HK-2 (cell line): ENCODE measurements around the gene SLC44A5.
"Not testable (repeated sequence)": the region's sequence is repeated elsewhere in the genome, so short reads cannot be mapped to it uniquely, and the experiment has no call there.

Experiments
- DNase-seq: peaks from one replicate; pipeline ENCODE4 v3.0.0-alpha.2; 2018; ENCODE audit not compliant: unreplicated experiment

SLC44A5 gene

DNA sequence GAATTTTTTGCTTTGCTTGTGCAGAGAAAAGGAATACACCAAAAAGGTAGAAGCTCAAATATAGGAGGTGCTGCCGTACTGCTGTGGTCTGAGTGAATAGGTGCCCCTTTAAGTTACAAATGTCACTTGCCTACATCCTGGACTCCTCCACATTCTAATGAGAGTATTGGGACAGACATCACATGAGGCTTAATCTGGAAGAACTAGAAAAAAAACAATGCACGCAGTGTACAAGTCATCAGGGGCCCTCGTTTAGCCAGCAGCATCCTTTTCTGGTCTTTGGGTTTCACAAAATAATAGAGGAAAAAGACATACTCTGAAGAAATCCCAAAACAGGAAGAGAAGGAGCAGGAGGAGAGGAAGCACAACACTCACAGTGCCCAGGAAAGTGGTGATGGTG, 89.3 kb downstream of the SLC44A5 start:
- no peak for DNase-seq

DNA sequence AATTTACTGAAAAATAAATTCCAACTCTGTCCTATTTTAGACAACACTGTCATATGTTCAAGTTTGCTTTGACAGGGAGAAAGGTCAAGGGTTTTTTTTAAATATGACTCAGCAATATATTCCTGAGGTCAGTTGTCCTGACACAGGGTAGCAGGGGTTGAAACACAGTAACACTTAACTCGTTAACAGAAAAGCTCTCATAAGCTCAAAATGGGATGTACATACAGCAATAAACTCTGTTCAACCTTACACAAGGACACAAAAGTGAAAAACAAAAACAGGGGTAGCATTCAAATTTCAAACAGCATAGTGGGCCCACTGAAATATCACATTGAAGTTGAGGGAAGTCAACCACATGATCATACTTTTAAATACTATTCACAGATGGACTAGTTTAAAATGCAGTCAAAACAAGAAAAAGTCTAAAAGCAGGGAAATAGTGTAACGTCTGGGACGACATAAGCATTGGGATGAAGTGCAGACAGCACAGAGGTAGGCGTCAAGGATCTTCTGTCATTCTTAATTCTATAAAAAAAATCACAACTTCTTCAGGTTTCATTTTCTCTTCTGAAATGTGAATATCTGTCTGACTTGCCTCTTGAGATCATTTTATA, 89.9 kb downstream of the SLC44A5 start:
- no peak for DNase-seq

DNA sequence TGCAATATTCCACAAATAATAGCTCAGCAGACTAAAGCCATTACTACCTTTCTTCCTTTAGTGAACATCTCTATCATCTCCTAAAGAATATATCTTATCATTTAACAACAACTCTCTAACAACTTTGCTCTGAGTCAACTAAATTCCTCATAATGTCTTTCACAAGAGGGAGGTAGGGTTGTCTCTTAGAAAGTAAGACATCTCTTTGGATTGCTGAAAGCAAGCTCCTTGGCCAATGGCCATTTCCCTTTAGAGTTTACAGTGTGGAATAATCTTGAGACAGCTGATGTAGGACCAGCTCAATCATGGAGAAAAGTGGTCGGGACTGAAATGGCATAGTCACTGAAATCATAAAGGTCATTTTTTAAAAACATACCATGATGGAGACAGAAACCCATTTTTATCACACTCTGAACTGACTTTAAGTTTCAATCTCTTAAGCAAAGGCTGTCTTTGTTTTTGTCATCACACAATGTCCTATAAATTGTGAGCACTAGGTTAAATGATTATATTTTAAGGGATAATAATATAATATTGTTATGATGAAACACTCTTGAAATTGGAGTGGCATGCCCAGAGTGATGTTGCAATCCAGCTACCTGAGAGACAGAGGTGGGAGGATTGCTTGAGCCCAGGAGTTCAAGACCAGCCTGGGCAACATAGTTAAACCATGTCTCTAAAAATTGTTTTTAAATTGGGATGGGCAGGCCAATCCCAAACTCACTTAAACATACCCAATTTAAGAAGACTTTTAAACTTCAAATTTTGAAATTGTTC, 91.1 kb downstream of the SLC44A5 start:
- DNase-seq = no peak

DNA sequence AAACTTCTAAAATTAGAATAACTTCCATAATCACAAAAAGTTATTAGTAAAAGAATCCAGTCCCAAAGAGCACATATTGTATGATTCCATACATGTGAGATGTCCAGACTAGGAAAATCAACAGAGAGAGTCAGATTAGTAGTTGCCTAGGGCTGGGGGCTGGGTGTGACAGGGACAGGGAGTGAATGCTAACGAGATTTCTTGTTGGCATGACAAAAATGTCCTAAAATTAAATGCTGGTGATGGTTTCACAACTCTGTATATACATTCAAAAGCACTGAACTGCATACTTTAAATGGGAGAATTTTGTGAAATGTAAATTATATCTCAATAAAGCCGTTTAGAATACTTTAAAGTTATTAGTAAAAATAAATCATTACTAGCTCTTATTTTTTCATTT, 92.2 kb downstream of the SLC44A5 start:
- no peak for DNase-seq

DNA sequence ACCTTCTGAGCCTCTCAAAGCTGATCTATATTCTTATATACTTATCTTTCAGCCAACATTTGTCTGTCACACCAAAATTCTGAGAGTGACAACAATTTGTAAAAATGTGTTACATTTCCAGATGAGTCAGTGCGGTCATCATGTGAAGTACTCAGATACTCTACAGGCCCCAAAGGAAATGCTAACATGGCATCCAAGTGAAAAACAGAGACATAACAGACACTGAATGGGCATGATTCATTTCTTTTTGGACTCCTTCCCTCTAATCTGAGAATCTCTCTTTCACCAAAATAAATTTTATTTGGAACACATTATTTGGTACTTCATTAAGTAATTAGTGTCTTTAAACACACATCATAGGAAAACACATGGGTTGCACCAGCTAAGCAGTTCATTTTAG, 96.6 kb downstream of the SLC44A5 start:
- no peak for DNase-seq

DNA sequence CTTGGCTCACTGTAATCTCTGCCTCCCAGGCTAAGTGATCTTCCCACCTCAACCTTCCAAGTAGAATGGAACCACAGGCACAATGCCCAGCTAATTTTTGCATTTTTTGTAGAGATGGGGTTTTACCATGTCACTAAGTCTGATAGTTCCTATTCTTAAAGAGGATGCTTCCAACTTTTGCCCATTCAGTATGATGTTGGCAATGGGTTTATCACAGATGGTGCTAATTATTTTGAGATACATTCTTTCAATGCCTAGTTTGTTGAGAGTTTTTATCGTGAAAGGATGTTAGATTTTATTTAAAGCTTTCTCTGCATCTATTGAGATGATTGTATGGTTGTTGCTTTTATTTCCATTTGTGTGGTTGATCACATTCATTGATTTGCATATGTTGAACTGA, 103.9 kb downstream of the SLC44A5 start:
- no peak for DNase-seq

DNA sequence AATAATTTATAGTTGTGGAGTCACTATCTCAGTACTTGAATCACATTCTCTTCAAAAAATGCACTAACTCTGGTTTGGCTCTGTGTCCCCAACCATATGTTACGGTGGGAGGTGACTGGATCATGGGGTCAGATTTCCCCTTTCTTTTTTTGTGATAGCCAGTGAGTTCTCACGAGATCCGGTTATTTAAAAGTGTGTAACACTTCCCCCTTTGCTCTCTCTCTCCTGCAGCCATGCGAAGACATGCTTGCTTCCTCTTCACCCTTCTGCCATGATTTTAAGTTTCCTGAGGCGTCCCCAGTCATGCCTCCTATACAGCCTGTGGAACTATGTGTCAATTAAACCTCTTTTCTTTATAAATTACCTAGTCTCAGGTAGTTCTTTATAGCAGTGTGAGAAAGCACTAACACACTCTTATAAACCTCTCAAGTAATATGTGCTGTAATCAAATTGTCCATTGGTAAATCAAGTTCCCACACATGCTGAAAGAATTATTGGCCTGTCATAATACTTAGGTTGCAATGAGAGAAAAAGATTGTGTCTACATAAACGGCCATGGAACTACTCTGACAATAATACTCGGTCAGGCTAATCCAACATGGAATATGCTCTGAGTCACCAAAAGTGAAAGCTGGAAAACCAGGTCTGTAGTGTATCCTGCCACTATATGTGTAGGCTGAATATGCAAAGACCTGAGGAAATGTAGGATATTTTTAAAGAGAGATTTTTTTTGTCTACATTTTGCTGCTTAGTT, 107.5 kb downstream of the SLC44A5 start:
- no peak for DNase-seq

DNA sequence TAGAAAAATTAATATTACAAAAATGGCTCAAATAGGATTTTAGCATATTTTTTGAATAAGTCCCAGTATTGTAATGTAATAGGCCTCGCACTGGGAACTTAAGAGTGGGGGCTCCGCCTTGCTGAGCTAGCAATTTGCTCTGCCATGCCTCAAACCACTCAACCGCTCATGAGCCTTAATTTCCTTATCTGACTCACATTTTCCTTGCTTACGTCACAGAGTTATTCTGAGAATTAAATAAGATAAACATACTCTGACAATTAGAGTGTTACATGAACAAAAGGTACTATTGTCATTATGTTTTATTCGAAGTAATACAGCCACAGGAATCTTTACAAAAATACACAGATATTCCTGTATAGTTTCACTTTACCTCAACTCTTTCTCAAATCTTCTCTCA, 108.1 kb downstream of the SLC44A5 start:
- no peak for DNase-seq

DNA sequence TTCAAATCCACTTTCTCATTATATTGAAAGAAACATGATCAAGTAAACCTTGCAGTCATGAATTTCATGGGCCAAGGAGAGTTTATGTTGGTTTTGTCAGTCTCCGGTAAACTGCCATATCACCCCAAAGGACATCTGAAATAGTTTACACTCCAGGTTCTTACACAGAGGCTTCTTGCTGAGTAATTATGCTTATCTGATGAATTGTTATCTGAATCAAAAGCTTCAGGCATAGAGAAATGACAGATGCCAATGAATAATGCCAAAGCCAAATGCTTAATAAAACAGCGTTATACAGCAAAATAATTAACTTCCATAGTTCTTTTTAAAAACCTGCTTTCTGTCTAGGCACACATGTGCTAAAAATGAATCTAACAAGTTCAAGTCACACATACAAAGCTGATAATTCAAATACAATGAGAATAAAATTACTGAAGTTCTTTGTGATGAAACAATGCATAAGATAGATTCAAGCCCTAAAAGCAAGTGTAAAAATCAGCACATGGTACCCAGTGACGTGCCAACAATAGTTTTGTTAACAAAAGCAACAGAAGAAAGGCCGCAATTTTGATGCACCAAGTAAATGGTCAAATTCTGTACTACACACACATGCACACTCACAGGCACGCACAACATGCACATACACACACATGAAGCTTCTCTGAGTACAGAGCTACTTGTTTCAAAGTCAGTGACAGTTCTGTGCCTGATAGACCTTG, 109.2 kb downstream of the SLC44A5 start:
- DNase-seq = no peak

DNA sequence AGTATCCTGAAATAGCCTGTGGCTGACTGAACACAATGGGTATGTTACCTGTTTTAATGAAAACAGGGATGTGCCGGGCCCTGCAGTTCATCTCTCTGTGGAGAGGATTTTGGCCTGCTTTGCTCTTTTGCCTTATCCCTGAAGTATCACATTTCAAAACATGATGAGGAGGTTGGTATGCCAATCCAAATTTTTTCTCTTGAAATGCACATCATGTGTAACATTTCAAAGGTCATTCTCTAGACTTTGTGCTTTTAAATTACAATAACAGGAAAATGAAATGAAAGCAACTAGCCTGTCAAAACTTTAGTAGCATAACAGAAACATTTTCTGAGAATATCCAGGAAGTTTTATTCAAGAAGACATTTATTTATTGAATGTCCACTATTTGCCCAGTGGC, 118.9 kb downstream of the SLC44A5 start:
- DNase-seq = no peak

DNA sequence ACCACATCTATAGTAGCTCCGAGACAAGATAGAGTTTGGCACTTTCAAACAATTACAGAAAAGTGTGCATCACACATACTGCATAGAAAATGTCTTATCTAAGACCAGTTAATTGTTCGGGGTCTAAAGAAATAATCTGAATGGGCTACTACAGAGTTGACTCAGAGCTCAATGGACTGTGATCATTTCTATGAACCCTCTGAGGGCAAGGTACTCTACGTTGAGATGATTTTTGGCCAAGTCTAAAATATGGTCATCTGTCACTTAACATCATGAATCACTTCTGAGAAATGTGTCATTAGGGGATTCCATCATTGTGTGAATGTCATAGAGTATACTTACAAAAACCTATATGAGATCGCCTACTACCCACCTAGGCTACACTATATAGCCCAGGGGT, 123.5 kb downstream of the SLC44A5 start:
- no peak for DNase-seq

DNA sequence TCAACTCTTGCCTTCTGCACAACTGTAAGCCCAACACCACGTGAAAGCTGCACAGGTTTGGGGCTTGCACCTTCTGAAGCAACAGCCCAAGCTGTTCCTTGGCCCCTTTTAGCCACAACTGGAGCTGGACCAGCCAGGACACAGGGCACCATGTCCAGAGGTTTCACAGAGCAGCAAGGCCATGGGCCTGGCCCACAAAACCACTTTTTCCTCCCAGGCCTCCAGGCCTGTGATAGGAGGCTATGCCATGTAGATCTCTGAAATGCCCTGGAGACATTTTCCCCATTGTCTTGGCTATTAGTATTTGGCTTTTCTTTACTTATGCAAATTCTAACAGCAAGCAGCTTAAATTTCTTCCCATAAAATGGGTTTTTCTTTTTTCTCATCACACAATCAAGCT, 126.1 kb downstream of the SLC44A5 start:
- no peak for DNase-seq

DNA sequence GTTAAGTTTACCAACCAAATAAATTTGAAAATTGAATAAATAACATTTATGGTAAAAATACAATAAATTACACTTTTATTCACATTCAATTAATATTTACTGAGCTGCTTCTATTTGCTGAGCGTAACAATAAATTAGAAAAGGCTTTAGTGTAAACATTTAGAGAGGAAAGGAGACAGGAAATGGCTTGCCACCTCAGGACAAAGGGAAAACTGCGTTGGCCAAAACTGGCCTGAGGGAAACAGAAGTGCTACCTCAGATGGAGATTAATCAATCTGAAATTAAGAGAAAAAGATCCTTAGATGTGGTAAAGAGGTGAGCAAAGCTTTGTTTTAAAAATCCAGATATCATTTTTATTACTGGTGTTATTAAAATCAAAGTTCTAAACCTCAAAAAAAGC, 128.0 kb downstream of the SLC44A5 start:
- no peak for DNase-seq

DNA sequence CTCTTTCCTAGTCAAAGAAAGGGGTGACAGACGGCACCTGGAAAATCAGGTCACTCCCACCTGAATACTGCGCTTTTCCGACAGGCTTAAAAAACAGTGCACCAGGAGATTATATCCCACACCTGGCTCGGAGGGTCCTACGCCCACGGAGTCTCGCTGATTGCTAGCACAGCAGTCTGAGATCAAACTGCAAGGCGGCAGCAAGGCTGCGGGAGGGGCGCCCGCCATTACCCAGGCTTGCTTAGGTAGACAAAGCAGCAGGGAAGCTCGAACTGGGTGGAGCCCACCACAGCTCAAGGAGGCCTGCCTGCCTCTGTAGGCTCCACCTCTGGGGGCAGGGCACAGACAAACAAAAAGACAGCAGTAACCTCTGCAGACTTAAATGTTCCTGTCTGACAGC, 134.4 kb downstream of the SLC44A5 start:
- DNase-seq = not testable (repeated sequence)

DNA sequence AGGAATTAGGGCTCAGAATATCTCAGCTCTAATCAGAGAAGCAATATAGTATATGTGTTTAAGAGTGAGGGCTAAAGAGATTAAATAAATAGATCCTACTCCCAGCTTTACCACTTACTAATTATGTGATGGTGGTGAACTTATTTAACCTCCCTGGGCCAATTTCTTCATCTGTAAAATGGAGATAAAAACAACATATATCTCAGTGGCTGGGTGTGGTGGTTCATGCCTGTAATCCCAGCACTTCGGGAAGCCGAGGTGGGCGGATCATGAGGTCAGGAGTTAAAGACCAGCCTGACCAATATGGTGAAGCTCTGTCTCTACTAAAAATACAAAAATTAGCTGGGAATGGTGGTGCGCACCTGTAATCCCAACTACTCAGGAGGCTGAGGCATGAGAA, 135.2 kb downstream of the SLC44A5 start:
- DNase-seq = no peak

DNA sequence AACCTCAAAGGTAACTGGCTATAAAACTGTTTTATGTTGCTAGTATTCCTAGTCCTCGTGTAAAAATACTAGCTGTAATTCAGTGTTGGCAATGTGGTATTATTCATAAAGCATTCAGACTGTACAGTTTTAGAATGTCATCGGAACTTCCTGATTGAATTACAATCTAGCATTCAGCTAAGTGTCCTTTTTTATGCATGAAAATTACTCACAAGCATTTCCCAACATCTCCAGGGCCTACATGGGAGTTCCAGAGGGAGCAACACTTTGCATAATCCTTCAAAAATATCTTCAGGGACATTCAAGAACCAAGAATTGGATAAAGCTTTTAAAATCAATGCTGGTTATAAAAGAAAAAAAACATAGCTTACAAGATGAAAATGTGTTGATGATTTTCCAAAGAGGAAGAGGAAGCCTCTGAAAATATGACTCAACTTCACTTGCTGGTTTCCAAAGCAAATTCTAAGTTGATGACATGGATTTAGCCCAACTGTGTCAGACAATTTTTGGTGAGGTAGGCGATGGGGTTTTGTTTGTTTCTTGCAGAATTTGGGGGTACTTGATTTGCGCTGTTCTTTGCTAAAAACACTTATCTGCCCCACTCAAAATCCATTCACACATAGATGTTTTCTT, 137.8 kb downstream of the SLC44A5 start:
- no peak for DNase-seq

DNA sequence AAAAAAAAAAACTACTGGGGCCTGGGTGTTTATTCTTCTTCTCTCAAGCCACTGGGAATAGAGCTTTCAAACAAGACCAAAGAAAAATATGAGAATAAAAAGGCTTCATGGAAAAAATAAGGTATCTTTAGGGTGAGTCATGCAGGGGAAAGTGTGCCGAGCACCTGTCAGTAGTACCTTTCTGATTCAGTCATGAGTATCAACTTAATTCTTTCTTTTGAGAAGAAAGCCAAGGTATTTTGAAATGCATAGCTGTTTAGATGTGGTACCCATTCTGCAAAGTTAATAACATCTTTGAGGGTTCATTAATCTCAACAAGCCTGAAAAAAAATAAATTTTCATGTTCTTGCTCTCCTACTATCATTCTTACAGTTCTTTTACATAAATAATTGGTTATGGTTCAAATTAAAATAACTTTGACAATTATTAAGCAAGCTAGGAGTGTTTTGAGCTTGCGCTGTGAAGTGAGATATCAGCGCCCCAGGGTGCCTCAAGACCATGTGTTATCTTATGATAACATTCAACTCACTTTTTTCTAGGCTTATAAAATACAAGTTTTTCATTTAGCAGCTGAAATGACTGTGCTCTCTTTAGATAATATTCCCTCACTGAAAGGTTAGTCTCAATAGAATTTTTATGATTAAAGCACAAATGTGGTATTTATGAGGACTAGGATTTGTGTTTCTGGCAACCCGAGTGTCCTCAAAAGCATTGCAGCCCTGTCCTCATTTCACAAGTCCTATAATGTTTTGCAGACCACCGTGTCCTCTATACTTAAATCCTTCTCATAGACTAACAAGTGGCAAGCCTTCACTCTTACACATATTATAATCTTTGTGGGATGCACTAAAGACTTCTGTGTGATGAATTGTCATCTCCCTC, 138.6 kb downstream of the SLC44A5 start:
- no peak for DNase-seq

DNA sequence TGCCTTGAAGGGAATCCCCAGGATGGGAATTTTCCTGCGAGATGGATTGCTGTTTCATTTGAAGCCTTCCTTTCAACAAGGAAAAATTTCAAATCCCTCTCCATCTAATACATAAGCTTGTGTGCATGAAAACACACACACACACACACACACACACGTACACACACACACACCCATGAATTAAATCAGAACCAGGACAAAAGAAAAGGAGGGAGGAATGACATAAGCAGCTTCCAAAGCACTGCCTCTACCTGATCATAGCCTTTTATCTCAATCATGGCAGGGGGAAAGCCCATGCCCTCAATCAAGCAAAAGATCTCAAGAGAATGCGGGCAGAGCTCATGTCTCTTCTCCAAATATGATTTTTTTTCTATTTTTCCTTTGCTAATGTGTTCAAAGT, 139.7 kb downstream of the SLC44A5 start:
- no peak for DNase-seq

DNA sequence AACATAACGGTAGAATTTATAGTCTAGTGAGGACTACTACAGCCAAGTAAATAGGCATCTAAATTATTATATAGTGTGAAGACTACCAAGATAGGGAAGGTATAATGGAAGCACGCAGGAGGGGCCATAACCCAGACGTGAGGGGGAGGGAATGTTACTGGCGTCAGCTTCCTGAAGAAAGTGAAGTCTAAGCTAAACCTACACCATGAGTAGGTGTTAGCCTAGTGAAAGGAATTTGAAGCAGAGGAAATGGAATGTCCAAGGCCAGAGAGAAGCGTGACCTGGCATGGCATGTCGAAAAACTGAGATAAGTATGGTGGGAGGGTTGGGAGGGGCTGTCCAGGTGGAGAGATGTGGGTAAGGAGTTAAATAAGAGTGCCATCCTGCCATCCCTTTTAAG, 140.5 kb downstream of the SLC44A5 start:
- no peak for DNase-seq

DNA sequence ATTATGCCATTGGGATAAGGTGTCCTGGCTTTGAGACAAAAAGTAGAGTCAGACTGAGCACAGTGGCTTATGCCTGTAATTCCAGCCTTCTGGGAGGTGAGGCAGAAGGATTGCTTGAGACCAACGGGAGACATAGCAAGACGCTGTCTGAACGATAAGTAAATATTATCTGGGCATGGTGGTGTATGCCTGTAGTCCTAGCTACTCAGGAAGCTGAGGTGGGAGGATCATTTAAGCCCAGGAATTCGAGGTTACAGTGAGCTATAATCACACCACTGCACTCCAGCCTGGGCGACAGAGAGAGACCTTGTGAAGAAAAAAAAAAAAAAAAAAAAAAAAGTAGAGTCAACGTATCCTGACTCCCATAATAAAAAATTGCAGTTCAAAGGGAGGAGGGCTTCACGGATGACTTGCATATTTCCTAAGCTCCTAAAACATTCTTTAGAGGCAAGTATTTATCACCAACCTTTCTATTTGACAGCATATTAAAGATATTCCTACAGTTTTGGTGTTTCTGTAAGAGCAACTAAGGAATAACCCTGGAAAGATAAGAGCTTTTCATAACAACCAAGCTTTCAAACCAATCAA, 141.2 kb downstream of the SLC44A5 start:
- no peak for DNase-seq
